Naive B cell (primary cell): ENCODE results near the gene COG7. TPM values are rescaled to one million over a fixed set of nuclear protein-coding genes. Genes with fewer than 3 reads are reported as not detected.
A peak's percentile ranks its signal among the peaks of the same experiment; 100 is the strongest.

Source experiments
- ATAC-seq, 2 donors: fragments of 150-1000 bp; cut with Tn5 transposase; 2 replicates each; pipeline ENCODE4 v1.10.0; 2021; ENCODE audit warnings: low read depth in 2 of 2, mild to moderate bottlenecking in 2 of 2, moderate library complexity in 2 of 2
- DNase-seq: peaks from one replicate; pipeline ENCODE4 v3.0.0; 2022
- H3K27ac Mint-ChIP-seq, 6 donors: one replicate each; pipeline ENCODE4 v1.8.0; 2020 to 2022; ENCODE audit warnings: mild to moderate bottlenecking in 6 of 6, mixed read lengths in 6 of 6, moderate library complexity in 5 of 6, inconsistent platforms in 2 of 6
- H3K27me3 Mint-ChIP-seq, 3 donors: one replicate each; pipeline ENCODE4 v1.8.0; 2021 to 2022; ENCODE audit warnings: mixed read lengths in 3 of 3, mild to moderate bottlenecking in 1 of 3
- H3K36me3 Mint-ChIP-seq, 2 donors: one replicate each; pipeline ENCODE4 v1.8.0; 2020 to 2022; ENCODE audit warnings: mixed read lengths in 2 of 2, inconsistent platforms in 1 of 2, mild to moderate bottlenecking in 1 of 2
- H3K4me1 Mint-ChIP-seq, 3 donors: one replicate each; pipeline ENCODE4 v1.8.0; 2020 to 2022; ENCODE audit warnings: mixed read lengths in 3 of 3, inconsistent platforms in 1 of 3, mild to moderate bottlenecking in 1 of 3, moderate library complexity in 1 of 3
- H3K4me3 Mint-ChIP-seq, 8 donors: one replicate each; pipeline ENCODE4 v1.8.0; 2020 to 2022; ENCODE audit warnings: mild to moderate bottlenecking in 8 of 8, mixed read lengths in 8 of 8, moderate library complexity in 8 of 8, inconsistent platforms in 2 of 8
- H3K9me3 Mint-ChIP-seq, 7 donors: one replicate each; pipeline ENCODE4 v1.8.0; 2020 to 2022; ENCODE audit warnings: mixed read lengths in 7 of 7, mild to moderate bottlenecking in 5 of 7, inconsistent platforms in 2 of 7, moderate library complexity in 1 of 7
- polyA plus RNA-seq, 6 donors: library from polyadenylated mRNA; unstranded; fragments of 300-500 nt; fragmentation: Illumina TruSeq; gene quantifications; one replicate each; pipeline ENCODE4 v1.2.3, GENCODE V29; 2021; ENCODE audit warnings: low read depth in 6 of 6

Gene COG7
- polyA plus RNA-seq, 6 donors from 2014 or later = 5.8 to 19.3 (median 8.8) TPM

DNA sequence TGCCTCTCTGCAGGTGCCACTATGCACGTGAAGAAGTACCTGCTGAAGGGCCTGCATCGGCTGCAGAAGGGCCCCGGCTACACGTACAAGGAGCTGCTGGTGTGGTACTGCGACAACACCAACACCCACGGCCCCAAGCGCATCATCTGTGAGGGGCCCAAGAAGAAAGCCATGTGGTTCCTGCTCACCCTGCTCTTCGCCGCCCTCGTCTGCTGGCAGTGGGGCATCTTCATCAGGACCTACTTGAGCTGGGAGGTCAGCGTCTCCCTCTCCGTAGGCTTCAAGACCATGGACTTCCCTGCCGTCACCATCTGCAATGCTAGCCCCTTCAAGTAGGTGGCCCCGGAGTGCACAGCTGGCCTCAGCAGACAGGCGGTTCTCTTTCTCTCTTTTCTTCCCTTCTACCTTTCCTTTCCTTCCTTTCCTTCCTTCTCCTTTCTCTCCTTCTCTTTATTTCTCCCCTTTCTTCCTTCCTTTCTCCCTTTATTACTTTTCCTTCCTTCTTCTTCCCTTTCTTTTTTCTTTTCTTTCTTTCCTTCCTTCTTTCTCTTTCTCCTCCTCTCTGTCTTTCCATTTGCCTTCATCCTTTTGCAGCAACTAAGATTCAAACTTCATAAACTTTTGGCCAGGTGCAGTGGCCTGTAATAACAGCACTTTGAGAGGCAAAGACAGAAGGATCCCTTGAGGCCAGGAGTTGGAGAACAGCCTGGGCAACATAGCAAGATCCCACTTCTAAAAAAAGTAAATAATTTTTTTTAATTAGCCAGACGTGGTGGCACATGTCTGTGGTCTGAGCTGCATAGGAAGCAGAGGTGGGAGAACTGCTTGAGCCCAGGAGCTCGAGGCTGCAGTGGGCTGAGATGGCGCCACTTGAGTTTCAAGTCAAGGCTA, 104.2 kb downstream of the COG7 start:
- Mint-ChIP-seq H3K36me3 (peaks cover 0 to 9% of the 10 kb centered on the region in 2 donors), H3K9me3 (peaks cover 0 to 14% (median 6%) of the 10 kb centered on the region in 7 donors), H3K27me3 (peaks cover 13 to 45% (median 18%) of the 10 kb centered on the region in 3 donors), H3K27ac (no peak overlapping the region), H3K4me3 (no peak overlapping the region), H3K4me1 (peaks cover 0 to 3% (median 0%) of the 10 kb centered on the region in 3 donors)
- ATAC-seq (no peak), DNase-seq (no peak)

DNA sequence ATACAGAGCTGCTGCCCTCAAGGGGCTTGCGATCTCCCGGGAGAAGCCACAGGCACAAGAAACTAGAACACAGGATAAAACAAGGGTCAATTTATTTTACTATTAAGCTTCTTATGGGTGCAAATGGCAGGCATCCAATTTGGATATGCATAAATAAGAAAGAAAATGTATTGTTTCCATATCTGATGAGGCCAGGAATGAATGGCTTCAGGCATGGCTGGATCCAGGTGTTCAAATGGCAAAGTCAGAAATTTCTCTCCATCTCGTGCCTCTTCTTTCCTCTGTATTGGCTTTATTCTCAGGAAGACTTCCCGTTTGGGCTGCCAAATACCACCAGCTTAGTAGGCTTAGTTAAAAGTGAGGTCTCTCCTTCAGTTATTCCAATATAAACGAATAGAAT, 107.8 kb downstream of the COG7 start:
- Mint-ChIP-seq H3K27ac (no peak overlapping the region), H3K9me3 (no peaks in the 10 kb centered on the region), H3K4me1 (peaks cover 0 to 3% (median 0%) of the 10 kb centered on the region in 3 donors), H3K27me3 (peaks cover 16 to 26% (median 25%) of the 10 kb centered on the region in 3 donors), H3K4me3 (no peak overlapping the region), H3K36me3 (no peaks in the 10 kb centered on the region)
- ATAC-seq = no peak
- DNase-seq = no peak

DNA sequence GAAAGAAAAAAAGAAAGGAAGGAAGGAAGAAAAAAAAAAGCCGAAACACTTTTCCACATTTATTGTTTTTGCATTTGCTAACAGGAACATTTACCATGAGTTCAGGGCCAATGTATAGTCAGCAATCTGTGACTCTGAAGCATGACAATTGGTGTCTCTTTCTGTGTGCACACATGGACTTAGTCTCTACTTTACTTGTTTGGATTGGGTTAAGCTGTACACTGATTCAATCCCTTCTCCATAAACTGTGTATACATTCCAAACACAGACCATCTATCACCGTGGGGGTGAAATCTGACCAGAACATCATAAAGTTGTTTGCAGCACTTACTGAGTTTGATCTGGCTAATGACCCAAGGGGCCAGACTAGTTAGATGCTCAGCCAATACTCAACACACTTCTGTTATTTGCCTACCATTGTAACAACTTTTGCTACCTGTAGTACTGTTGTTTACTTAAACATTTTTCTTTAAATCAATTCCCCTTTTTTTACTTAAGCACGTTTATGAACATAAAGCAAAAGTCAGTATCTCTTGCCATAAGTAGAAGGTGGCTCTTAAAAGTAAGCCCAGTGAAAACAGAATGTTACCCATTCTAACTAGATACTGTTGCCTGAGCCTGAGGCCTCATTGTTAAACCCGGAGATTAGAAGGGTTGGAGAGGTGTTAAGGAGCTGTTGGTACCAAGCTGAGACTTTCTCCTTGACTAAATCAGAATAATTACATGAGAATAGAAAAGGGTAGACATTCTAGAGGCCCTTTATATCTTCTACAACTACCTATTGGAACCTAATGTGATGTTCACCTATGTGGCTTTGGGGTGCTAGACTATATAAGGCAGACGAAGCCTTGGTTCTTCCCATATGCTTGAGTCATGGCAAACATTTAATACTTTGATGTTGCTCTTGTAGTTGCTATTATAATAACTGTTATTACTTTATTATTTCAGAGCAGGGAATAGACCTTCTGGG, 109.1 kb downstream of the COG7 start:
- peak overlapping the region in 1 of 6 donors; percentile 34 for H3K27ac Mint-ChIP-seq
- H3K27me3 Mint-ChIP-seq = peaks cover 20% of the 10 kb centered on the region in 3 donors
- ATAC-seq = no peak
- peaks cover 0 to 3% (median 0%) of the 10 kb centered on the region in 3 donors for H3K4me1 Mint-ChIP-seq
- no peak overlapping the region for H3K4me3 Mint-ChIP-seq
- H3K36me3 Mint-ChIP-seq = no peaks in the 10 kb centered on the region
- no peak for DNase-seq
- no peaks in the 10 kb centered on the region for H3K9me3 Mint-ChIP-seq

DNA sequence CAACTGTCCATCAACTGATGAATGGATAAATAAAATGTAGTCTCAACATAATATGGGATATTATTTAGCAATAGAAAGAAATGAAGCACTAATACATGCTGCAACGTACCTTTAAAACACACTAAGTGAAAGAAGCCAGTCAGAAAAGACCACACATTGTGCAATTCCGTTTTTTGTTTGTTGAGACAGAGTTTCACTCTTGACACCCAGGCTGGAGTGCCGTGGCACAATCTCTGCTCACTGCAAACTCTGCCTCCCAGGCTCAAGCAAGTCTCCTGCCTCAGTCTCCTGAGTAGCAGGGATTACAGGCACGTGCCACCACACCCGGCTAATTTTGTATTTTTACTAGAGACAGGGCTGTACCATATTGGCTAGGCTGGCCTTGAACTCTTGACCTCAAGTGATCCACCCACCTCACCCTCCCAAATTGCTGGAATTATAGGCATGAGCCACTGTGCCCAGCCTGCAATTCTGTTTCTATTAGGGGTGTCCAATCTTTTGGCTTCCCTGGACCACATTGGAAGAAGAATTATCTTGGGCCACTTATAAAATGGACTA, 110.8 kb downstream of the COG7 start:
- Mint-ChIP-seq H3K4me3 (no peak overlapping the region), H3K27ac (no peak overlapping the region), H3K27me3 (peaks cover 9 to 11% (median 10%) of the 10 kb centered on the region in 3 donors), H3K4me1 (no peaks in the 10 kb centered on the region), H3K9me3 (peaks cover 0 to 7% (median 0%) of the 10 kb centered on the region in 7 donors), H3K36me3 (no peaks in the 10 kb centered on the region)
- DNase-seq (no peak), ATAC-seq (no peak)

DNA sequence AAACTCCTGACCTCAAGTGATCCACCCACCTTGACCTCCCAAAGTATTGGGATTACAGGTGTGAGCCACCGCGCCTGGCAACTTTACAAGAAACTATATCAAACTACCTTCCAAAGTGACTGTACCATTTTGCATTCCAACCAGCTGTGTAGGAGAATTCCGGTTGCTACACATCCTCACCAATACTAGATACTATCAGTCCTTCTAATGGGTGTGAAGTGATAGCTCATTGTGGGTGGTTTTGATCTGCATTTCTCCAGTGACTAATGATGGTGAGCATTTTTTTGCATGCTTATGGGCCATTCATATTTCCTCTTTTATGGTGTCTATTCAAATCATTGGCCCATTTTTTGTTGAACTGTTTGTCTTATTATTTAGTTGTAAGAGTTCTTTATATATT, 113.2 kb downstream of the COG7 start:
- H3K4me3 Mint-ChIP-seq = no peak overlapping the region

More for the DNA sequence above, 113.2 kb downstream of the COG7 start:
- Mint-ChIP-seq H3K4me1 (peaks cover 0 to 8% (median 7%) of the 10 kb centered on the region in 3 donors), H3K9me3 (peaks cover 0 to 7% (median 0%) of the 10 kb centered on the region in 7 donors), H3K36me3 (no peaks in the 10 kb centered on the region), H3K27me3 (peaks cover 9 to 13% (median 11%) of the 10 kb centered on the region in 3 donors), H3K27ac (no peak overlapping the region)
- ATAC-seq (no peak), DNase-seq (no peak)

Other genes with a start within 250 kb of the COG7 start
- not detected for gene SCNN1B, start 150.9 kb downstream of the COG7 start, polyA plus RNA-seq
- 100 to 1,000 TPM; 154 to 303 (median 222) TPM for gene GGA2, start 57.3 kb upstream of the COG7 start, polyA plus RNA-seq
- 10 to 100 TPM in 2 of 6 donors, 1 to 10 TPM in 4; 3.8 to 15.0 (median 8.2) TPM for gene EARS2, start 104.2 kb upstream of the COG7 start, polyA plus RNA-seq
- 10 to 100 TPM in 5 of 6 donors, 1 to 10 TPM in 1; 8.8 to 20.1 (median 12.7) TPM for gene UBFD1, start 104.5 kb upstream of the COG7 start, polyA plus RNA-seq
- 100 to 1,000 TPM; 159 to 221 (median 172) TPM for gene NDUFAB1, start 143.1 kb upstream of the COG7 start, polyA plus RNA-seq
- gene PALB2, start 188.1 kb upstream of the COG7 start, polyA plus RNA-seq = 1 to 10 TPM; 2.4 to 10.0 (median 6.2) TPM
- 10 to 100 TPM; 28.0 to 61.6 (median 48.4) TPM for gene DCTN5, start 188.3 kb upstream of the COG7 start, polyA plus RNA-seq
- under 1 TPM in 3 of 6 donors, not detected in 3; 0.27 to 0.96 (median 0.45) TPM for gene PLK1, start 225.7 kb upstream of the COG7 start, polyA plus RNA-seq